GM12892 (cell line): ENCODE measurements around the gene NAALADL2.

Source experiments
- DNase-seq: peaks from one replicate; pipeline ENCODE4 v3.0.0; 2011; ENCODE audit not compliant: insufficient read length
- FAIRE-seq: peaks from 2 replicates; lab custom pipeline; 2011; peaks lifted over from hg19 to GRCh38; lab: Jason Lieb, UNC
- POLR2A ChIP-seq: IDR thresholded peaks from 2 replicates; pipeline ENCODE4 v1.6.1; 2011; ENCODE audit warnings: low read depth, low read length, control low read depth
- POLR2AphosphoS5 ChIP-seq: IDR thresholded peaks from 2 replicates; pipeline ENCODE4 v1.6.1; 2011; ENCODE audit warnings: low read depth, low read length, control low read depth
- TAF1 ChIP-seq: IDR thresholded peaks from 2 replicates; pipeline ENCODE4 v1.6.1; 2011; ENCODE audit warnings: low read depth, mild to moderate bottlenecking, control low read depth, low read length, borderline replicate concordance

NAALADL2 gene

GRCh38 chr3:175716446-175716845, 857.3 kb downstream of the NAALADL2 start:
- TF ChIP-seq TAF1 (no peak), POLR2A (no peak), POLR2AphosphoS5 (no peak)
- DNase-seq = no peak
- FAIRE-seq = no peak

DNA sequence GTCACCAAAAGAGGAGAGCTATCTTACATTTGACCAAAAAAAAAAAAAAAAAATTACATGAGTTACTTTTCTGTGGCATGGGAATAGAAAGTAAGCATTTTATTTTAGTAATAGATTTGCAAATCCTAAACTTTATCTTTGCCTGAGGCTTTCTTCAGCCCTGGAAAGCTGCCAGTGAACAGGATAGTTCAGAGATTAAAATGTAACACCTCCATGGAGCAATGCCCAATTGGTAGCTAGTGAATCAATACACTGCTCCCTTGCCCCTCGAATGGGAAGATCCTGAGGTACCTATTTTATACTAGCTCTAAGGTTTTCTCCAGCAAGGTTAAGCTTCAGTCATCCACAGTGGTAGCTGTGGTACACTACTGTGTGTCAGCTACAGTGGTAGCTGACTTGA, 867.1 kb downstream of the NAALADL2 start:
- DNase-seq (no peak), FAIRE-seq (no peak)
- no peak for TF ChIP-seq TAF1
- TF ChIP-seq POLR2AphosphoS5 = no peak
- TF ChIP-seq POLR2A = no peak

DNA sequence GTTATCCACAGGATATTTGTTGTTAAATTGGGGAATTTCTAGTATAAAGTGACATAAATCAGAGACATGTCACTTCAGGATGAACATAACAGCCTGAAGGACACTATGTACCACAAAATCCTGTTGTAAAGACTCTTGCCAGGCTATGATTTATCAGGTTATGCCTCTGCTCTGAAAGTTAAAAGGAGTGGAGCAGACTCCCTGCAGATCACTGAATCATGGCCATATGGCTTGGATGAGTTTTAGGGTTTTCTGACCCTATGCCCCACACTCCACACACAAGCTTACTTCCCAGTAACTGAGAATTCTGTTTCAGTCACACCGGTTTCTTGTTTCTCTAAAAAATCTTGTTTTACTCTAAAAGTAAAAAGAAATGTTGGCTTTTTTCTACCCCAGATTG, 869.4 kb downstream of the NAALADL2 start:
- no peak for TF ChIP-seq POLR2AphosphoS5
- TF ChIP-seq TAF1 = no peak
- TF ChIP-seq POLR2A = no peak
- DNase-seq (no peak), FAIRE-seq (no peak)

DNA sequence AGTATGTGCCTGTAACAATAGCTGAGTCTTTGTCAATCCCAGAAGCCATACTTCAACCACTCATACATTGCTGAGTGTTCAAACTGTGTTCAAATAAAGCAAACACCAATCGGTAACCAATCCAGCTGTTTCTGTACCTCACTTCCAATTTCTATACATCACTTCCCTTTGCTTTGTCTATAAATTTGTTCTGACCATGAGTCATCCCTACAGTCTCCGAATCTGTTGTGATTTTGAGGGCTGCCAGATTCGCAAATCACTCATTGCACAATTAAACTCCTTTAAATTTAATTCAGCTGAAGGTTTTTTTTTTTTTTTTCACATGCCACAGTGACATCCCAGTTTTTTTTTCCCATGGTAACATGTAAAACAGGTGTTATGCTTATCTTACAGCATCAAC, 870.3 kb downstream of the NAALADL2 start:
- FAIRE-seq = no peak
- DNase-seq = no peak
- no peak for TF ChIP-seq POLR2AphosphoS5
- no peak for TF ChIP-seq POLR2A
- TF ChIP-seq TAF1 = no peak

DNA sequence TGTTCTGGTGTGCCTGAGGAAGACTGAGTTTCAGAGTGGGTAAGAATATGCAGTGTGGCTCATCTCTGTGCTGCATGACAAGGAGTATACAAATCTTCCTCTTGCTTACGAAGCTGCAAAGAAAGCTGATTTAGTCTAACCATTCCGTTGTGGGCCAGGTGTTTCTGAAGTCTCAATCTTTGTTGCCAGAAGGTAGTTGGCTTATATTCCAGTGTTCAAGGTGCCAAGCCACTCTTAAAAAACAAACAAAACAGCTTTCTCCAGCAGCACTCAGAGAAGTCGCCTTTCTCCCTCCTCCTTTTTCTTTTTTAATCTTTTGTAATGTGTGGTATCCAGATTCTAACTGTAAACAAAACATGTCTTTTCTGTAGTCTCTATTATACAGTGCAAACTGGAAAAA, 872.4 kb downstream of the NAALADL2 start:
- TF ChIP-seq TAF1 = no peak
- TF ChIP-seq POLR2AphosphoS5 = no peak
- TF ChIP-seq POLR2A = no peak
- DNase-seq (no peak), FAIRE-seq (no peak)

- DNase-seq (no peak), FAIRE-seq (no peak)
- TF ChIP-seq POLR2AphosphoS5 (no peak), POLR2A (no peak), TAF1 (no peak)
Measured at GRCh38 chr3:175732017-175732416, 872.9 kb downstream of the NAALADL2 start.

DNA sequence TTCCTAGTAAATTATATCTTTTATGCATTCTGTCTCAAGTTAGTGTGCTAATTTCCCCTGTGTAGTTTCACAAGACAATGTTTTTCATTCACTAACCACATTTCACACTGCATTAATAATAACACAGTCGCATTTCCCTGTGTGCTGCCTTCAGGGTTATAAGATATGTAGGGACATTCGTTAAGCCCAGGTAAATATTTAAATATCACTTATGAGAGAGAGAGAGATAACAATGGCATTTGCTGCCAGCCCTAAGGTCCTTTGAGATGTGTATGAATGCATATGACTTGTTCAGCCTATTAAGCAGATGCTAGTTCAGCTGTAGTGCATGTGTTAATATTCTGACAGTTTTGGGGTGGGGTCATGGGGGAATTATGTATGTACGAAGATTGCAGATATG, 876.7 kb downstream of the NAALADL2 start:
- FAIRE-seq = no peak
- DNase-seq = no peak
- TF ChIP-seq TAF1 = no peak

DNA sequence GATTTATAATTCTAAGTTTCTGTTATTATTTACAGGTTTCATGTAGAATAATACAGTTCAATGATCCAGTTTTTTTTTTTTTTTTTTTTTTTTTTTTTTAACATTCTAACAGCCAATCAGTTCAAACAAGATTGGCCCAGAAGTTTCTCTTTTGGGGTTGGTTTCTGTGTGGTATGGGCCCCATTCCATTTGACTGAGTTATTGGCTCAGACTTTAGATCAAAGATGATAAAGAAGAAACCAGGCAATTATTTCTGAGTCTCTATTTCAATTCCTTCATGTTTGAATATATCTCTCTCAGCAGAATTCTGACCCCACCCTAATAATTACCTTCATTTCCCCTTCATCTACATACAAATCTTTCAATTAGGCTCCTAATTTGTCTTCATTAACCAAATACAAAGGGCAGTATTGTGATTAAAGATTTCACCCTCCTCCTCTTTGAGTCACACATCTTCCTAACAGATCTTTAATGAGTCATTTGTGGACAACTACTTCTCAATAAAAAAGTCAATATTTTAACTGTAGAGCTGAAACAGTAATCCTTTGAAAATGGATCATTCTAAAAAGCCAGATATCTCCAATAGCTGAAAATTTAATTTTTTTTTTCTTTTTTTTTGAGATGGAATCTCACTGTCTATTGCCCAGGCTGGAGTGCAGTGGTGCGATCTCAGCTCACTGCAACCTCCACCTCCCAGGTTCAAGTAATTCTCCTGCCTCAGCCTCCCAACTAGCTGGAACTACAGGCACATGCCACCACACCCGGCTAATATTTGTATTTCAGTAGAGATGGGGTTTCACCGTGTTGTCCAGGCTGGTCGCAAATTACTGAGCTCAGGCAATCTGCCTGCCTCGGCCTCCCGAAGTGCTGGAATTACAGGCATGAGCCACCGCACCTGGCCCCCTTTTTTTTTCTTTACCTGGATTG, 878.8 kb downstream of the NAALADL2 start:
- no peak for DNase-seq
- FAIRE-seq = no peak
- TF ChIP-seq POLR2A (no peak), TAF1 (no peak)

GRCh38 chr3:175741951-175742350, 882.8 kb downstream of the NAALADL2 start:
- FAIRE-seq (no peak), DNase-seq (no peak)
- TF ChIP-seq POLR2AphosphoS5 (no peak), POLR2A (no peak), TAF1 (no peak)

DNA sequence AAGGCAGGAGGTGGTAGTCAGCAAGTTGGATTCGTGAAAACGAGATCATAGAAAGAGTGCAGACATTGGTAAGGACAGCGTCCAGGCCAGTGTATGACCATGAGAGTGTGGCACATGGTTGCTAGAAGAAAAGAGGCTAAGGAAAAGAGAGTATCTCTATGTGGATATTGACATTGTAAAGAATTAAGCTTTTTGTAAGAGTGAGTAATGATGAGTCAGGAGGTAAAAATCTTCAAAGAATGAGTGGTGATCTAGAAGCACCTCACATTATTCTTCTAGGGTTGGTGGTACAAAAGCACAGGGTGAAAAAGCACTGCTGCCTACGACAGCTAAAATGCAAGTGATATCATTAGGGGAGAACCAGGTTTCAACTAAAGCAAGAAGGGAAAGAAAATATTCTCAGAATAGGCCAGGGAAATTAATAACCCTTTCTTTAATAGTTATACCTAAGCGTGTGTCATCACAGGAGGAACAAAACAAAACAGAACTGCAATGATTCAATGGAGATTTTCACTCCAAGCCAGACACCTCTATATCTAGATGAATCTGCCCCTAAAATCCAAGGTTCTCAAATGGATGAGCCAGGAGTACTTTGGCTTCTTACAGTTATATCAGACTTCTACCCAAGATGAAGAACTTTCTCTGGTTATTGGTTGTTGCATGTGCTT, 884.7 kb downstream of the NAALADL2 start:
- DNase-seq (no peak), FAIRE-seq (no peak)
- no peak for TF ChIP-seq TAF1
- TF ChIP-seq POLR2A = no peak
- no peak for TF ChIP-seq POLR2AphosphoS5

GRCh38 chr3:175746308-175746707, 887.2 kb downstream of the NAALADL2 start:
- no peak for FAIRE-seq
- TF ChIP-seq POLR2A (no peak), POLR2AphosphoS5 (no peak), TAF1 (no peak)
- DNase-seq = no peak

GRCh38 chr3:175748087-175748730, 889.1 kb downstream of the NAALADL2 start:
- no peak for FAIRE-seq
- DNase-seq = no peak
- TF ChIP-seq POLR2A (no peak), POLR2AphosphoS5 (no peak), TAF1 (no peak)

DNA sequence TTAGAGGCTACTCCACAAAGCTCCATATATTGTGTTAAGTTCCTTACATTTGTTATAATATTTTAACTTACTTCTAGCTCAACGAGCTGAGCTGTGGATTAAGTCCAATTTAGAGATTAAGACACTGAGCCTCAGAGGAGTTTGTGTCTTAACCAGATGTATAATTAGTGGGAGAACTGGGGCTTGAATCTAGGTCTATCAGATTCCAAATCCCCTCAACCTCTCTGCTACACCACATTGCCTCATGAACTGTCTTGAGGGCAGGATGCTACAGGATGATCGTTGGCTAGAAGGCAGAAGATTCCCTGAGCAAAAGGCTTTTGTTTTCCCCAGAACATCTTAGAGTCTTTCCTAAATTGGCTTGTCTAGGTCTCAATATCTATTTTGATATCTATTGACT, 890.8 kb downstream of the NAALADL2 start:
- FAIRE-seq (no peak), DNase-seq (no peak)
- TF ChIP-seq TAF1 = no peak
- TF ChIP-seq POLR2A = no peak
- TF ChIP-seq POLR2AphosphoS5 = no peak
